CD4-positive, alpha-beta T cell (primary cell): ENCODE data around the gene LRRFIP2. TPM values are rescaled to one million over a fixed set of nuclear protein-coding genes. Genes with fewer than 3 reads are reported as not detected.

ENCODE experiments used
- ATAC-seq: fragments of 200-7000 bp; cut with Tn5 transposase; one replicate; pipeline ENCODE4 v1.10.0; 2022; ENCODE audit warnings: mild to moderate bottlenecking; ENCODE audit not compliant: poor library complexity
- CTCF ChIA-PET: fragments of 350-600 bp; sonication (Branson Sonifier 250); formaldehyde crosslinking; loops from one replicate; lab custom pipeline; 2021; ENCODE audit warnings: antibody characterized with exemption, inconsistent platforms; lab: Charles Lee
- POLR2A ChIA-PET: fragments of 350-600 bp; sonication (Branson Sonifier 250); formaldehyde crosslinking; loops from one replicate; lab custom pipeline; 2021; ENCODE audit warnings: antibody characterized with exemption, inconsistent platforms; lab: Charles Lee
- DNase-seq, 14 experiments: peaks; one replicate each; pipeline ENCODE4 v3.0.0-alpha.2; 2013 to 2020; ENCODE audit warnings: mixed read lengths in 2 of 14
- H3K27ac ChIP-seq, 2 donors: one replicate each; pipeline versions ENCODE4 v1.5.1 to v1.7.0; 2013; ENCODE audit warnings: low read length in 2 of 2, low read depth in 1 of 2, mild to moderate bottlenecking in 1 of 2
- H3K27me3 ChIP-seq, 2 experiments: 1 replicate in 1 of 2; 2 replicates in 1 of 2; pipeline versions ENCODE4 v1.6.1 to v1.7.0; 2013; ENCODE audit warnings: low read length in 2 of 2, control low read depth in 1 of 2, mild to moderate bottlenecking in 1 of 2, moderate library complexity in 1 of 2; ENCODE audit not compliant: insufficient read depth in 2 of 2, control insufficient read depth in 1 of 2
- H3K36me3 ChIP-seq: one replicate; pipeline ENCODE4 v1.6.1; 2013; ENCODE audit warnings: low read length, control low read depth; ENCODE audit not compliant: insufficient read depth
- H3K4me1 ChIP-seq: one replicate; pipeline ENCODE4 v1.6.1; 2013; ENCODE audit warnings: low read length, control low read depth; ENCODE audit not compliant: insufficient read depth
- H3K4me3 ChIP-seq: one replicate; pipeline ENCODE4 v1.5.1; 2013; ENCODE audit warnings: mild to moderate bottlenecking, low read length, moderate library complexity
- H3K9me3 ChIP-seq, 2 experiments: 1 replicate in 1 of 2; 2 replicates in 1 of 2; pipeline versions ENCODE4 v1.6.1 to v1.7.0; 2013; ENCODE audit warnings: low read length in 2 of 2, mild to moderate bottlenecking in 2 of 2, control low read depth in 1 of 2, moderate library complexity in 1 of 2; ENCODE audit not compliant: control insufficient read depth in 1 of 2, insufficient read depth in 1 of 2
- H3K27ac Mint-ChIP-seq: one replicate; pipeline ENCODE4 v1.8.0; 2020; ENCODE audit warnings: mixed read lengths
- H3K27me3 Mint-ChIP-seq: one replicate; pipeline ENCODE4 v1.8.0; 2021; ENCODE audit warnings: mixed read lengths
- H3K36me3 Mint-ChIP-seq: one replicate; pipeline ENCODE4 v1.8.0; 2021; ENCODE audit warnings: low read depth, mixed read lengths
- H3K4me1 Mint-ChIP-seq: one replicate; pipeline ENCODE4 v1.8.0; 2021; ENCODE audit warnings: low read depth, mixed read lengths
- H3K4me3 Mint-ChIP-seq: one replicate; pipeline ENCODE4 v1.8.0; 2020; ENCODE audit warnings: mild to moderate bottlenecking, mixed read lengths
- H3K9me3 Mint-ChIP-seq: one replicate; pipeline ENCODE4 v1.8.0; 2020; ENCODE audit warnings: mixed read lengths
- CTCF ChIP-seq: fragments of 200-600 bp; IDR thresholded peaks from one replicate; pipeline ENCODE4 v1.8.0; 2022; ENCODE audit warnings: antibody characterized with exemption, mild to moderate bottlenecking
- intact Hi-C, 2 experiments: fragments of 100-400 bp; cut with DNase I in 1 of 2; cut with micrococcal nuclease in 1 of 2; formaldehyde crosslinking; loops; one replicate each; pipeline versions ENCODE4 v1.15.1 to v1.9.0; 2023 to 2025; cut with DNase I, micrococcal nuclease
- total RNA-seq, 174 experiments: library from RNA in 2 of 174; stranded (reverse) in 2 of 174; gene quantifications; one replicate each; pipeline ENCODE4 v1.2.3 and lab custom pipeline; 2021 to 2026

LRRFIP2 gene
- total RNA-seq, 2 experiments from 2014 or later = 34.2 to 34.8 TPM

- ATAC-seq (no peak), DNase-seq (no peak)
- no peaks in the 10 kb centered on the region for H3K36me3 Mint-ChIP-seq
- ChIA-PET POLR2A (no interaction called here), CTCF (no interaction called here)
- H3K27ac Mint-ChIP-seq = no peak overlapping the region
- H3K4me1 Mint-ChIP-seq = no peaks in the 10 kb centered on the region
- Histone ChIP-seq H3K36me3 (no peaks in the 10 kb centered on the region), H3K9me3 (no peaks in the 10 kb centered on the region), H3K4me1 (no peaks in the 10 kb centered on the region), H3K27ac (no peak overlapping the region), H3K27me3 (no peaks in the 10 kb centered on the region), H3K4me3 (no peak overlapping the region)
- no peak for TF ChIP-seq CTCF
- no peaks in the 10 kb centered on the region for H3K27me3 Mint-ChIP-seq
- no peaks in the 10 kb centered on the region for H3K9me3 Mint-ChIP-seq
- no peak overlapping the region for H3K4me3 Mint-ChIP-seq
- intact Hi-C loops = no loop called here
Measured at GRCh38 chr3:37204314-37204713, 29.9 kb upstream of the LRRFIP2 start.

- Mint-ChIP-seq H3K27me3 (no peaks in the 10 kb centered on the region), H3K4me3 (no peak overlapping the region), H3K4me1 (no peaks in the 10 kb centered on the region), H3K27ac (no peak overlapping the region), H3K9me3 (no peaks in the 10 kb centered on the region), H3K36me3 (no peaks in the 10 kb centered on the region)
- no peaks in the 10 kb centered on the region for H3K9me3 ChIP-seq
- H3K27me3 ChIP-seq = no peaks in the 10 kb centered on the region
- CTCF ChIA-PET = no interaction called here
- H3K36me3 ChIP-seq = no peaks in the 10 kb centered on the region
- intact Hi-C loops = no loop called here
- no peak for ATAC-seq
- no peaks in the 10 kb centered on the region for H3K4me1 ChIP-seq
- no peak for DNase-seq
- TF ChIP-seq CTCF = no peak
- H3K27ac ChIP-seq = no peak overlapping the region
- no peak overlapping the region for H3K4me3 ChIP-seq
- POLR2A ChIA-PET = no interaction called here
Measured at GRCh38 chr3:37202035-37202434, 27.7 kb upstream of the LRRFIP2 start.

GRCh38 chr3:37200141-37200540, 25.8 kb upstream of the LRRFIP2 start:
- ChIA-PET CTCF (no interaction called here), POLR2A (no interaction called here)
- ATAC-seq = no peak

More at GRCh38 chr3:37200141-37200540, 25.8 kb upstream of the LRRFIP2 start:
- Histone ChIP-seq H3K27ac (no peak overlapping the region), H3K4me1 (no peaks in the 10 kb centered on the region), H3K4me3 (no peak overlapping the region), H3K36me3 (no peaks in the 10 kb centered on the region), H3K9me3 (no peaks in the 10 kb centered on the region), H3K27me3 (no peaks in the 10 kb centered on the region)
- H3K27me3 Mint-ChIP-seq = no peaks in the 10 kb centered on the region
- no peak for TF ChIP-seq CTCF
- no peak for DNase-seq
- intact Hi-C loops = no loop called here
- H3K4me1 Mint-ChIP-seq = no peaks in the 10 kb centered on the region
- H3K9me3 Mint-ChIP-seq = no peaks in the 10 kb centered on the region
- no peak overlapping the region for H3K27ac Mint-ChIP-seq
- H3K36me3 Mint-ChIP-seq = no peaks in the 10 kb centered on the region
- no peak overlapping the region for H3K4me3 Mint-ChIP-seq
